Mammary epithelial cell (primary cell): ENCODE data around the gene HOOK2.

Source experiments
- CTCF ChIP-seq, 2 donors: IDR thresholded peaks in 1 of 2; conservative IDR thresholded peaks in 1 of 2; 2 replicates each; pipeline ENCODE4 v1.5.1; 2011 to 2012; ENCODE audit warnings: inconsistent platforms in 2 of 2, low read length in 2 of 2, mild to moderate bottlenecking in 2 of 2, control low read depth in 1 of 2, low read depth in 1 of 2; ENCODE audit not compliant: insufficient read depth in 1 of 2; ENCODE audit errors: extremely low read depth in 1 of 2
- EZH2 ChIP-seq: IDR thresholded peaks from 2 replicates; pipeline ENCODE4 v1.6.1; 2012; ENCODE audit warnings: low read length, inconsistent platforms, borderline replicate concordance

DNA sequence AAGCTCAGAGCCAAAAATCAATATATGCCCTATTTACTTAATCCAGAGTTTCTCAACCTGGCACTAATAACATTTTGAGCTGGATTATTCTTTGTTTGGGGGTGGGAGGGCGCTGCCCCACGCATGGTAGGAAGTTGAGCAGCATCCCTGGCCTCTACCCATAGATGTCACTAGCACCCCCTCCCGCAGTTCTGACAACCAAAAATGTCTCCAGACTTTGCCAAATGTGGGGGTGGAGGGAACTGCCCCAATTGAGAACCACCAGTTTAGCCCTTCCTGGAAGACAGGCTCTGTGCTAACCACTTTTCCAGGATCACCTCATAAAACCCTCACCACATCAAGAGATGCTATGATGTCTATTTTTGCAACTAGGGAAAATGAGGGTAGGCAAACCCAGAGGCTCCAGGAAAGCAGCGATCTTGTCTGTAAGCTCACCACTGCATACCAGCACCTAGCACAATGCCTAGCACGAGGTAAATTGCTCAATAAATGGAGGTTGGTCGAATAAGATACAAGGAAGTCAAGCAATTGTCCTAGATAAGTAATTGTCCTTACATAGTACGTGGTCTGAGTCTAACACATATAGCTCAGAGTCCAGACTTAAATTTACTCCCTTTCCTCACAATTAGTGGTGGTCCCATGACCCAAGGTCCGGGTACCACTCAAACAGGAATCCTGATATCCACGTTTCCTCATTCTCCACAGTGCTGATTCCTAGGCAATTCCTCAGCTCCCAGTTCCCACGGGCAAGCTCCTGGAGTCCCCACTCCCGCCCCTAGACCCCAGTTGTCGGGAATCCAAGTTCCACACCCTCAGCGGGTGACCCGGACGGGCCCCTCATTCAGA is 41.8 kb downstream of the HOOK2 start:
- peak; percentile 32 to 62 for TF ChIP-seq CTCF (conservative IDR thresholded peaks at IDR 0.05 in 1 of 2, IDR thresholded peaks at IDR 0.05 in 1 of 2; ENCODE audit: extremely low read depth in 1 of 2, insufficient read depth in 1 of 2, low read depth in 1 of 2, low read length in 2 of 2)
- no peak for TF ChIP-seq EZH2
